NCI-H2029 treated with DMSO at 0.1 percent for 48 hours (cell line): ENCODE data around the gene ATG5.

Experiments
- DNase-seq: peaks from one replicate; lab custom pipeline; 2025; lab: John Stamatoyannopoulos, UW

ATG5 gene

DNA sequence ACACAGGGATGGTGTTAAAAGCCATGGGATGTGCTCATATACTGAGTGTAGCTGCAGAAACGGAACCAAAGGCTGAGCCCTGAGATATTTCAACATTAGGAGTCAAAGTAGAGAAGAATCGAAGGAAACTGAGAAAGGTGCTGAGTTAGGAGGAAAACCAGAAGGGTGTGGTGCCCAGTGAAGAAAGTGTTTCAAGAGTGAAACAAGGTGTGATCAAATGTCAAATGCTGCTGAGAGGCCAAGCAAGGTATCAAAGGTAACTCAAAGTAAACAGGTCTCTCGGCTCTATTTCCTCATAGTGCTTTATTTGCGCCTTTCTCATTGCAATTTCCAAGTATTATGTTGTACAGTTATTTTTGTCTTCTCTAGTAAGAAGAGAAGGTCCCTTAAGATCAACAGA, 145.4 kb downstream of the ATG5 start:
- no peak for DNase-seq

DNA sequence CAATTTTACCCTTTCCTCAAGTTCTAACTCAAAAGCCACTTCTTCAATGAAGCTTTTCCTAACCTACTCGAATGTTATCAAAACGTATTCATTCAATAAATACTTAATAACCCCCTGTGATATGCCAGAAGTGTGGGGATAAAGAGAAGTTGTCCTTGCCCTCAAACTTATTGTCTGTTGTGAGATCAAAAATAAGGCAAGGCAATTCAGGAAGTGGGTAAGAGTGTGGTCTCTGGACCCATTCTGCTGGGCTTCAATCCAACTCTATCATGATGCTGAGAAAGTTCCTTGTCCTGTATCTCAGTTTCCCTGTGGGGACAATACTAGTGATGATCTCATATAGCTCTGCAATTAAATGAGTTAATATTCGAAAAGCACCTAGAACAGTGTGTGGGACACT, 146.7 kb downstream of the ATG5 start:
- DNase-seq: no peak

DNA sequence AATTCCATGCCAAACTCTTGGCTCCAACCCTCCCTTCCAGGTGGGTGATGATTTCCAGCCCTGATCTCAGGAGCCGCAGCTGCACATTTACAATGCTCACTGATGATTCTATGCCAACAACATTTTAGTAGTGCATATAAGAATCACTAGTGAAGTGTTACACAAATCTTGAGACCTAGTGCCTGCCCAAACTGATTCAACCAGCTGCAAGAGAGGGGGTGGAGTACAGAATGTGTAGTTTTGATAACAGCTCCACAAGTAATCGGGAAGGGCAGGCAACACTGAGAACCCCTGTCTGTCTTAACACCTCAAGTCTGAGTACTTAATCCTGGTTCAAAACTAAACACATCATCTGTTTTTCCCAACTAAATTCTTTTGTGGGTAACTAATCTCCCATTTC, 147.8 kb downstream of the ATG5 start:
- DNase-seq: no peak

GRCh38 chr6:106173124-106173879, 152.3 kb downstream of the ATG5 start:
- no peak for DNase-seq

GRCh38 chr6:106170030-106170791, 155.3 kb downstream of the ATG5 start:
- no peak for DNase-seq

DNA sequence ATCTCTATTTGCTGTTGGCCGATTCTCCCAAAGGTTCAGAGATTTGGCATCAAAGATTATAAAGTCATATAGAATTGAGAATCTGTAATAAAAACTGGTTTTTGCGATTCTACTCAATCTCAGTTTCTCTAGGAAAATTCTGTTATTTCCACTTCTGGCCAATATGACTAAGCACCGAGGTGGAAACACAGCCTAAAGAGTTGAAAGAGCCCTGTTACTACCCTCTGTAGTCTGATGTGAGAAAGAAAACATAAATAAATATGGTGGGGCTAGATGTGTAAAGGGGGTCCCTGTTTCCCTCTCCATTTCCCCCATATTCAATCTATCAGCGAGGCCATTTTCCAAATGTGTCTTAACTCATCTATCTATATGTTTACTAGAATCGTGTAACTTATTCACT, 156.0 kb downstream of the ATG5 start:
- no peak for DNase-seq

DNA sequence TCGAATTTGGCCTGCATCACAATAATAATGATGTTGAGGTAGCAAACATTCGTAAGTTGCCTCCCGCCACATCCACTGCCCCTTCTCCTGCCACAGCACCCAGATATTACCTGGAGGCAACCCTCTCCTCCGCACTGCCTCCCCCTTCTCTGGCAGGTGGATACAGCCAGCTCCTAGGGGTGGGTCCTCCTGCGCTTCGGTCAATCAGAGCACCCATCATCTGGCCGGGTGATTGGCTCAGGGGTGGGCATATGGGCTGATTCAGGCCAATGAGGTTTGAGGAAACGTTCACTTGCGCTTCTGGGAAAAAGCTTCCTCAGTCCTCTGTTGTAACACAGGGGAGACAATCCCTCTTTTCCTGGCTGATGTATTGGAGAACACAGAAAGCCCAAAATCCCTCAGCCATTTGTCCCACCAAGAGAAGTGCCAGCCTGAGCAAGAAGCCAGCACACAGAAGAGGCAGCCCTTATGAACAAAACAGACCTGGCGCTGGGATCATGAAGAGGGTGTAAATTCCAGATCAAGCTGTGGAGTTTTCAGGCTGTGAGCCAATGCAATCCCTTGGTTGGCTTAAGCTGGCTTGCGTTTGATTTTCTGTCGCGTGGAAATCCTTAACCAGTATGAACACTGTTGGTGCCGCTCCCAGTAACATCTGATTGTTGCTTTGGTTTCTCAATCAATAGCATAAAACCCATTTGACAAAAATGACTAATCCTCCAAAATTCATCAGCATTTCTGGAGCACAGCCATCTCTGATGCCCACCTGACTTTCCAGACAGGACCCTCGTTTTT, 157.3 kb downstream of the ATG5 start:
- DNase-seq: peak; percentile 54

GRCh38 chr6:106167096-106167814, 158.3 kb downstream of the ATG5 start:
- DNase-seq: no peak

GRCh38 chr6:106165885-106166485, 159.6 kb downstream of the ATG5 start:
- DNase-seq: peak; percentile 60

DNA sequence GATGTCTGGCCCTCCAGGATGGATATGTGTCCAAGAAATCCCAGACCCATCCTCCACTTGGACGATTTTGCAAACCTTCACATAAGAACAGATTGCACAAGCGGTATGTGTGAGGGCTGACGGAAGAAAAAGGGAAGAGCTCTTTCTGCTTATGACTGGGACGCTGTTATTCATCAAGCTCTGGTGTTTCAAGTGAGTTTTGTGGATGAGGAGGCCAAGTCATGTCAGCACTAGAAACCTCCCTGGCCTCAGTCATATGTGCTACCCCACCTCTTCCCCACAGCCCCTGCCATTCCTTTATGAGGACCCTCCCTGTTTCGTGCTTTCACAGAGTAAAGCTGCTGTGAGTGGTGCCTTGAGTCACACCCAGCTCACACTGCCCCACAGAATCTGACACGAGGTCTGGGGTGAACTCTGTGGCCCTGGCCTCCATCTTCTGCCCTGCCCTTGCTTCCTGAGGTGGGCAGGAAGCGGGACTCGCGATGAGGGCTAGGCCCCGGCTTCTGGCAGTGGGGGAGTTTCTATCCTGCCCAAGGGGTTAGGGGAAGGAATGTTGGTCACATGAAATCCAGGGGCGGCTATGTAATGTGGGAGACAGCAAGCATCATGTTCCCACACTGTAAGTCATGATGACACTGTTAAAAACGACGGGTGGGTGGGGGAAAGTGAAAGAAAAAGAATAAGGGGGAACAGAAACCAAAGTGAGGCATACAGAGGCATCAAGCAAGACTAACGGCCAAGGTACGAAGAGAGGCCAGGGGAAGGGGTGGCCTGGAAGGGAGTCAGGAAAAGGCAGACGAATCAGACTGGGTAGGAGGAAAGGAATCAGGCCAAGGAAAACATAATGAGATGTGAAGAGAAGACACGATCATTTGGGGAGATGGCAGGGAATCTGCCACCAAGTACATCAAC, 161.3 kb downstream of the ATG5 start:
- no peak for DNase-seq

GRCh38 chr6:106163446-106163965, 162.1 kb downstream of the ATG5 start:
- no peak for DNase-seq

DNA sequence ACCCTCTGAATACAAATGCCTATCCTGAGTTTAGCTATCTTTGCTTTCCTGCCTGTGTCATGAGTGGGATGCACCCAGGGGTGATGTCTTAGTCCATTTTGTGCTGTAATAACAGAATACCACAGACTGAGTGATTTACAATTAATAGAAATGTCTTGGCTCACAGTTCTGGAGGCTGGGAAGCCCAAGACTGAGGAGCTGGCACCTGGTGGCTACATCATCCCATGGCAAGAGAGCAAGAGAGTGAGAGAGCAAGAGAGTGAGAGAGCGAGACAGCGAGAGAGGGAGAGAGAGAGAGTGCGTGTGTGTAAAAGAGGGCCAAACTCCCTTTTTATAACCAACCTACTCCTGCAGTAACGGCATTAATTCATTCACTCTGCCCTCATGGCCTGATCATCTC, 162.6 kb downstream of the ATG5 start:
- DNase-seq: no peak

DNA sequence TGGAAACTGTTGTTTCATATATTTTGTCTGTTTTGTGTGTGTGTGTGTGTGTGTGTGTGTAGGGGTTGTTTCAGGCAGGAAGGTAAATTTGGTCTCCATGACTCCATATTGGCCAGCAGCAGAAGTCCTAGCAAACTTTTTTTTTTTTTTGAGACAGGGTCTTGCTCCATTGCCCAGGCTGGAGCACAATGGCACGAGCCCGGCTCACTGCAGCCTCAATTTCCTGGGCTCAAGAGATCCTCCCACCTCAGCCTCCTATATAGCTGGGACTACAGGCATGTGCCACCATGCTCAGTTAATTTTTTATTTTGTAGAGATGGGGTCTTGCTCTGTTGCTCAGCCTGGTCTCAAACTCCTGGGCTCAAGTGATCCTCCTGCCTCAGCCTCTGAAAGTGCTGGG, 163.7 kb downstream of the ATG5 start:
- no peak for DNase-seq

GRCh38 chr6:106161311-106161874, 164.2 kb downstream of the ATG5 start:
- DNase-seq: no peak

DNA sequence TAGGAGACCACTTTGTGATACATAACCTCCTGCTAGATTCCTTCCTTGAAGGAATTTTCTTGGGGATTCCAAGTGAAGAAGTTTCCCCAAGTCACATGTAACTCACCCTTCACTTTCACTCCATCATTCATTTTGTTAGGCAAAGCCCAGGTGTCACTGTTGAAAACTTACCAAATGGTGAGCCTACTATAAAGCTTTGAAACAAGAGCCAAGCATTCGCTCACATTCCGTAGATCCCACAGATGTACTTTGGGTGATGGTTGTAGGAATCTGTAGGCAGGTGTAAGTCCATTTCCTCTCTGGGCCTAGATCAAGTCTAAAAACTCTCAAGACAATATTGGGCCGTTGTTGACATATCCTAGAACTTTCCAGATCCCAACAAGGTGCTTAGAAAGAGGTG, 165.4 kb downstream of the ATG5 start:
- DNase-seq: no peak

DNA sequence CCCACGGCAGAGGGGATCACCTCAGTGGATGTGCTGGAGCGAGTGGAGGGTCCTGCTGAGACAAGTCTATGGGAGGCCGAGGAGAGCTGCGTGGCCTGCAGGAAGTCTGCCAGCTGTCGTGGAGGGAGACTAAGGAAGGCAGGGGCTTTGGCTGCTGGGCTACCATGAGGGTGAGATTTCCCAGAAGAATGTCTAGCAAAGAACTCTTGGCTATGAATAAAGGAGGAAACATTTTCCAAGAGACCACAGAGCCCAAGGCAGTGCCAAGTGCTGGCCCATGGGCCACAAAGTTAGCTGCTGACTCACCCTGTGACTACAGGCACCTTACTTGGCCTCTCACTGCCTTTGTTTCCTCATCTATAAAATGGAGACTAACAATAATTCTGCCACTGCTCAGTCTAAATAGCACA, 166.0 kb downstream of the ATG5 start:
- no peak for DNase-seq

GRCh38 chr6:106158816-106159215, 166.7 kb downstream of the ATG5 start:
- no peak for DNase-seq

- no peak for DNase-seq
Measured at GRCh38 chr6:106156863-106157262, 168.7 kb downstream of the ATG5 start.

DNA sequence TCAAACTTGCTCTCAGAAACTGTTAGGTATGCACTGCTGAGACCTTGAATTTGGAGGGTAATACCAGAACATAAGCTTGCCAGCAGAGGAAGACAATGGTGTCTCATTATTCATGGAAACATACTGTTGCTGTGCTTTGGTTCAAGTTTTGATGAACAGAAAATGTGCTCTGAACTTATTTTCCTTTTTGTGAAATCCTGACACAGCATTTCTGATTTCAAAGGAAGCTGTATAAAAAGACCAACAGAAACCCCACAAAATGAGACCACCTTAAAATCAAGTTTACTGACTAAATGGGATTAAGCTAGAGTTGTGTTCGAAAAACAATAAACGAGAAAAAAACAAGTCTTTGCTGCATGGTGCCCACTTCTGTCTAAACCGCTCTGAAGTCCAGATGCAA, 169.1 kb downstream of the ATG5 start:
- no peak for DNase-seq

DNA sequence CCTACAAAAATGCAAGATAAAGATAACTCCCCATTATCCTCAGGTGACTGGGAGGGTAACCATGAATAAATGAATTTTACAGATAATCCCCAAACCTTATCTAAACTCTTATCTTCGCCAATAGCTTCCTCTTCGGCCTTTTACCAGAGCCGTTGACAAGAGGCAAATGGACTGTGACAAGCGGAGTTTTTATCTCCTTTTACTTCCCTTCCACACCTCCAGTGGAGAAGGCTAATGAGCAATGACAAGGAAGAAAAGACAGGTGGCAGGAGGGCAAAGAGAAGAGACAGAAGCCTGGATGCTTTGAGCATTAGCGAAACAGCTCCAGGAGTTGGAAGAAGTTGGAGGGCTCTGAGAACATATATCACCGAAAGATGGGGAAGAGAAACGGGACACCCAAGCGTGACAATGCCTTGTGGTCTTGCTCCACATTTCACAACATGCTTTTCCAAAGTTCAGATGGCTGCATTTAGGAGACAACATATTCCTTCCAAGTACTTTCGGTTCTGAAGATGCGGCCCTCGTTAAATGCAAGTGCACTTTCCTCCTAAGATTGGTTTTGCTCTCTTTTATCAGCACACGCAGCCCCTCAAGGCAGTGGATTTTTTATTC, 170.2 kb downstream of the ATG5 start:
- no peak for DNase-seq
